ENCODE results near the gene ARHGAP18. TPM values are rescaled to one million over a fixed set of nuclear protein-coding genes. Genes with fewer than 3 reads are reported as not detected.

The ARHGAP18 gene
- total RNA-seq, 1 donor from 2014 or later: 3.8 TPM

GRCh38 chr6:129679758-129680157 is 30.2 kb downstream of the ARHGAP18 start:
- Mint-ChIP-seq H3K27me3 (no peaks in the 10 kb centered on the region), H3K27ac (no peak overlapping the region), H3K36me3 (ENCODE audit: low read depth) (peaks cover 8% of the 10 kb centered on the region), H3K4me1 (peaks cover 45% of the 10 kb centered on the region), H3K9me3 (peaks cover 3% of the 10 kb centered on the region), H3K4me3 (no peak overlapping the region)
- DNase-seq: no peak
- intact Hi-C loops (cut with micrococcal nuclease): loop anchor here (2.0 to 10.0 kb wide), 4 partner anchors 15 to 535 kb away; no protein-coding TSS in a partner anchor

GRCh38 chr6:129679275-129679674 is 30.7 kb downstream of the ARHGAP18 start:
- no peaks in the 10 kb centered on the region for H3K27me3 Mint-ChIP-seq
- H3K4me3 Mint-ChIP-seq: no peak overlapping the region
- intact Hi-C loops (cut with micrococcal nuclease): loop anchor here (10.0 kb wide), 2 partner anchors 54 to 456 kb away; no protein-coding TSS in a partner anchor
- peaks cover 42% of the 10 kb centered on the region for H3K4me1 Mint-ChIP-seq
- DNase-seq: no peak
- peaks cover 3% of the 10 kb centered on the region for H3K9me3 Mint-ChIP-seq
- H3K36me3 Mint-ChIP-seq (ENCODE audit: low read depth): peaks cover 8% of the 10 kb centered on the region
- H3K27ac Mint-ChIP-seq: no peak overlapping the region

DNA sequence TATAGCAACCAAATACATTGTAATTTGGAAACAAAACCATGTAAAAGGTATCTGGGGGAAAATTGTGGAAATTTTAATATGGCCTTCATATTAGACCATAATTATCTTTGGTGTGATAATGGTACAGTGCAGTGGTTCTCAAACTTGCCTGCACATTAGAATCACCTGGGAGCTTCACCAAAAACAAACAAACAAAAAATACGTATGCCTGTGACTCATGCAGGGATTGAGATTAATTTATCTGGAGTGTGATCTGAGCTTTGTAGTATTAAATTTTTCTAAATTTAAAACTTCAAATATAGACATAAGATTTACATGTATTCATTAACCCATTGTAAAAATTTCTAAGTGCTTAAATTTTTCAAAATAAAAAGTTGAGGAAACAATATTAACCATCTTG is 31.5 kb downstream of the ARHGAP18 start:
- no peak for DNase-seq
- Mint-ChIP-seq H3K4me3 (no peak overlapping the region), H3K27ac (no peak overlapping the region), H3K36me3 (ENCODE audit: low read depth) (peaks cover 8% of the 10 kb centered on the region), H3K4me1 (peaks cover 40% of the 10 kb centered on the region), H3K27me3 (no peaks in the 10 kb centered on the region), H3K9me3 (peaks cover 3% of the 10 kb centered on the region)
- intact Hi-C loops (cut with micrococcal nuclease): loop anchor here (10.0 kb wide), 2 partner anchors 54 to 456 kb away; no protein-coding TSS in a partner anchor

- H3K27ac Mint-ChIP-seq: no peak overlapping the region
- H3K4me1 Mint-ChIP-seq: peaks cover 43% of the 10 kb centered on the region
- intact Hi-C loops (cut with micrococcal nuclease): loop anchor here (10.0 kb wide), 2 partner anchors 53 to 457 kb away; no protein-coding TSS in a partner anchor
- peaks cover 8% of the 10 kb centered on the region for H3K36me3 Mint-ChIP-seq (ENCODE audit: low read depth)
- DNase-seq: no peak
- H3K9me3 Mint-ChIP-seq: peaks cover 3% of the 10 kb centered on the region
- no peaks in the 10 kb centered on the region for H3K27me3 Mint-ChIP-seq
- peak overlapping the region; percentile 4 for H3K4me3 Mint-ChIP-seq
These were observed 32.2 kb downstream of the ARHGAP18 start for GRCh38 chr6:129677620-129678325.

DNA sequence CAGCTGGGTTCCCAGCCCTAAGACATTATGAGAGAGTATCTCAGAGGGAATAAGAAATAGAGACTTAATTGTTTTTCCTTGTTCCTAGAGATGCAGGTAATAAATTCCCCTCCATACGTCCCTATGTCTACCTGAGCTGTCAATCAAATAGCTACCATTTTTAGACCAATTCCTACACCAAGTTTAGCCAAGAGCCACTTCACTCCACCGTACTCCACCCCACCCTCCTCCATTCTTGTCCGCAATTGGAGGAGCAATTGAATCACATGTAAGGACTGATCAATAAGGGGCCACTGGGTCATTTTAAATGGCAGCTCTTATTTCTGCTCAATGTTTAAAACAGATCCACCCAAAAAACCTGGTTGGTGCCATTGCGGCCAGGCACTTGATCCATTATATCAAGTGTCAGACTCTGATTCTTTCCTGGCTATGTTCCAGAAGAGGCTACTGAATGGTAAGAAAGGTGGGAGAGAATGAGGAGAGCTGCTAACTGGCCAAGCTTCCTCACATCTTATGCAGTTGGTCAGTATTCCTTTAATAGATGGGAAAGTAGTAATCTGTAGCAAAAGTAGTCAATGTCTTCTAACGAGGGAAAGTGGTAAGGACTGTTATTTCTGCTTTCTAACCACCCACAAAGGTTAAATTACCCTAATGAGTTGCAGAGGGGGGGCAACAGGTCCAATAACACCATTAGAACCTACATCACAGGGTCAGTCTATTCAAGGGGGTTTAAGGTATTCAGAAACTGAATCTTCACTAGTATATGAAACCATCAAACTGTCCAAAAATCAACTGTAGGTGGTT is 34.1 kb downstream of the ARHGAP18 start:
- Mint-ChIP-seq H3K27me3 (no peaks in the 10 kb centered on the region), H3K4me3 (no peak overlapping the region), H3K36me3 (ENCODE audit: low read depth) (peaks cover 8% of the 10 kb centered on the region), H3K27ac (no peak overlapping the region), H3K9me3 (peaks cover 3% of the 10 kb centered on the region), H3K4me1 (peaks cover 52% of the 10 kb centered on the region)
- intact Hi-C loops (cut with micrococcal nuclease): loop anchor here (10.0 kb wide), 2 partner anchors 51 to 459 kb away; no protein-coding TSS in a partner anchor
- DNase-seq: peak; percentile 52

DNA sequence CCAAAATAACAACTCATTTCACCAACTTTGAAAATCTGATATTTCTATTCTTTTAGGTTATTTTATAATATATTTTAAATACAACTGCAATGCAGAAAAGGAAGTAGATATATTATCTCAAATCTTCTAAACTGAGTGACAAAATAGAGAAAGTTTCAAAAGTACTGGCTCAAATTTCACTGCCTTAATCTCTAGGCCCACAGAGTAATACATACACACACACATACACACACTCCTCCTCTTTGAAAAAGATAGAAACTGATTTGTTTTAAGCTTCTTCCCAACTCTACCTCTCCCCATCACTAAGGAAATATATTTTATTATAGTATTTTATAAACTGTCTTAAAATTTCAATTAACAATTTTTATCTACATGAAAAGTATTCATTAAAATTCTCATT is 36.2 kb downstream of the ARHGAP18 start:
- H3K27me3 Mint-ChIP-seq: no peaks in the 10 kb centered on the region
- intact Hi-C loops (cut with micrococcal nuclease): loop anchor here (2.0 to 10.0 kb wide), 6 partner anchors 49 to 839 kb away; no protein-coding TSS in a partner anchor
- H3K27ac Mint-ChIP-seq: peak overlapping the region; percentile 90
- peaks cover 8% of the 10 kb centered on the region for H3K36me3 Mint-ChIP-seq (ENCODE audit: low read depth)
- H3K4me1 Mint-ChIP-seq: peaks cover 50% of the 10 kb centered on the region
- DNase-seq: no peak
- no peak overlapping the region for H3K4me3 Mint-ChIP-seq
- peaks cover 3% of the 10 kb centered on the region for H3K9me3 Mint-ChIP-seq

DNA sequence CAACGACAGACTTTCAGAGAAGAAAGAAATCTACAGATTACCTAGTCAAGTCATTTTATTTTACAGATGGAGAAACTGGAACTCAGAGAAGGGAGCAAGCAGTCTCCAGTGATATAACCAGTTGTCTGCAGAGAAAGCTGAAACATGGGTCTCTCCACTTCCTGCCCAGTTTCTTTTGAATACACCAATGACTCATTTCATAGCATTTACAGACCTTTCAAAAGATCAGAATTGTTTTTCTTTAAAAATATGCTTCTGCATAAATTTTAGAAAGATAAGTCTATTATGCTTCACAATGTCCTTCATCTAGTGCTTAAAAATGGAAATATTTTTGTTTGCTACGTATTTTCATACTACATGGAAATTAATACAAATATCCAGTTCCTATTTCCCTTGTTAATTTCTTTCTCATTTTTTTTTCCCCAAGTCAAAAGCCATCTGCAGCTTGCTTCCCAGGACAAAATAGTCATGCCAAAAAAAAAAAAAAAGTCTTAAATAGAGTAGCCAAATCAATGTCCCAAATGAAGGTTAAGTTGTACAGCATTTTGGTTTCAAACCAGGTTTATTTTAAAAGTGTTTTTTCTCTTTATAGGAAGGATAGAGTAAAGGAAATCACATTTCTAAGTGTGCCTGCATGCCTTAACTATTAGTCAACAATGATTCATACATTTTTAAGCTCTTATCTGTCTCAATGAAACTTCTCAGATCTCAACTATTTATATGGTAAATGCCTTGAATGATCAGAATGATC is 36.9 kb downstream of the ARHGAP18 start:
- H3K27ac Mint-ChIP-seq: peak overlapping the region; percentile 90
- no peaks in the 10 kb centered on the region for H3K27me3 Mint-ChIP-seq
- peak; percentile 76 for DNase-seq
- intact Hi-C loops (cut with micrococcal nuclease): loop anchor here (1.0 to 10.0 kb wide), 10 partner anchors 11 to 839 kb away; no protein-coding TSS in a partner anchor
- H3K9me3 Mint-ChIP-seq: peaks cover 3% of the 10 kb centered on the region
- peaks cover 49% of the 10 kb centered on the region for H3K4me1 Mint-ChIP-seq
- H3K36me3 Mint-ChIP-seq (ENCODE audit: low read depth): peaks cover 8% of the 10 kb centered on the region
- peak overlapping the region; percentile 79 for H3K4me3 Mint-ChIP-seq

DNA sequence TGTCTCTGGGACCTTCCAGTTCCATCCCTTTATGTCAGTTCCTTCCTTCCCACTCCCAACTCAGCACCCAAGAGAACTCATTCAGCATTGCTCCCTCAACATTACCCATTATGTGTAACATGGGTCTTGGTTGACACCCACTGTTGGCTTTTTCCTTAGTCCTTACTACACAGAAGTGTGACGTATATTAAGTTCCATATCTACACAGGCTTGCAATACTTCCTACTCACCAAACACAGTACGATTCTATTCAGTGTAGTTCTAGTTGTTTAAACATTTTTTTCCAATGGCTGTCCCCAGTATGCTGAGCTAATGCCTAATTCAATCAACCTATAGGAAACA is 37.7 kb downstream of the ARHGAP18 start:
- peaks cover 44% of the 10 kb centered on the region for H3K4me1 Mint-ChIP-seq
- peaks cover 3% of the 10 kb centered on the region for H3K9me3 Mint-ChIP-seq
- no peaks in the 10 kb centered on the region for H3K27me3 Mint-ChIP-seq

DNA sequence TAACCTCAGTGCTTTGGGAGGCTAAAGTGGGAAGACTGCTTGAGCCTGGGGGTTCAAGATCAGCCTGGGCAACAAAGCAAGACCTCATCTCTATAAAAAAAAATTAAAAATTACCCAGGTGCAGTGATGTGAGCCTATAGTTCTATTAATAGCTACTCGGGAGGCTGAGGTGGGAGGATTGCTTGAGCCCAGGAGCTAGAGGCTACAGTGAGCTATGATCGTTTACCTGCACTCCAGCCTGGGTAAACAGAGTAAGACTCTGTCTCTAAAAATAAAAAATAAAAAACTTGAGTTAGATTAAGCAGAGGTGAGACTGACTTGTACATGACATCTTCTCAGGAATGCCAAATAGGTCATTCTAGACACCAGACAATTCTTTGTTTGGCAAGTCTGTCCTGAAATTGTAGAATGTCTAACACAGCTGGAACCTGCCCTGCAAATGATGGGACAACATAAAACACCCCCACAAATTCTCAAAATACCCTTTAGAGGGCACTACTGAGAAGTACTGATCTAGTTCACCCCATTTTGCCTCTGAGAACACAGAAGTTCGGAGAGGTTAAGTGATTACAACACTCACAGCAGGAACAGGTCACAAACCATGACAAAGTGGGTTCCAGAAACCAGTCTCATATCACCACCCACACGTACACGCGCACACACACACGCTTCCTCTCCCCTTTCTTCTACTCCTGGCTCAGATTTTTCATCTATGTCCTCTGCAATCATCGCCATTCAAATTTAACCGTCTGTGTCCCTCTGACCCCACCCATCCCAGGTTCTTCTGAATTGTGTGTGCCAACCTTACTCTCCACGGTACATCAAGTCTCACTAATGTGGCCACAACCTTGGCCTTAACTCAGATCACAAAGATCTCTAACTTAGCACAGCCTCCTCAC is 38.3 kb downstream of the ARHGAP18 start:
- H3K27me3 Mint-ChIP-seq: no peaks in the 10 kb centered on the region
- H3K36me3 Mint-ChIP-seq (ENCODE audit: low read depth): peaks cover 8% of the 10 kb centered on the region
- intact Hi-C loops (cut with micrococcal nuclease): loop anchor here (1.0 to 10.0 kb wide), 11 partner anchors 13 to 841 kb away; no protein-coding TSS in a partner anchor
- peaks cover 45% of the 10 kb centered on the region for H3K4me1 Mint-ChIP-seq
- DNase-seq: peak; percentile 87
- peak overlapping the region; percentile 79 for H3K4me3 Mint-ChIP-seq
- H3K27ac Mint-ChIP-seq: peak overlapping the region; percentile 90
- H3K9me3 Mint-ChIP-seq: peaks cover 3% of the 10 kb centered on the region

More for the DNA sequence above, 37.7 kb downstream of the ARHGAP18 start:
- Mint-ChIP-seq H3K4me3 (peak overlapping the region; percentile 79), H3K27ac (peak overlapping the region; percentile 90), H3K36me3 (ENCODE audit: low read depth) (peaks cover 8% of the 10 kb centered on the region)
- intact Hi-C loops (cut with micrococcal nuclease): loop anchor here (1.0 to 10.0 kb wide), 10 partner anchors 12 to 840 kb away; no protein-coding TSS in a partner anchor
- no peak for DNase-seq

DNA sequence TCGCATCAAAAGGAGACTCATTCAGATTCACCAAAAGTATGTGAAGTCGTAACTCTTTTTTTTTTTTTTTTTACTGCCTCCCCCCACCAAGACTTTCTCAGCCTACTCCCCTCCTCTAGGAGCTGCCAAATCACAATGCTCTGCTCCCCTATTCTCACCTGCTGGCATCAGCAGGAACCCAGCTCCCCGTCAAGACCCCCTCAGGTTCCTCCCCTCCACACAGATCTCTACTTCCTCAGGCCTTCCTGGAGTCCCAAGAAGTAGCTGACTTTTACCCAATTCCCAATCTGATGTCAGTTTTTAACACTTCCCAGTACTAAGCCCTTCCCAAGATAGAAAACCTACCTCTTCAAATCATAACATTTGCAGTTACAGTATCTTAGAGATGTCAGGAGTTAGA is 39.3 kb downstream of the ARHGAP18 start:
- Mint-ChIP-seq H3K36me3 (ENCODE audit: low read depth) (peaks cover 3% of the 10 kb centered on the region), H3K9me3 (peaks cover 3% of the 10 kb centered on the region), H3K27ac (no peak overlapping the region), H3K27me3 (no peaks in the 10 kb centered on the region), H3K4me3 (no peak overlapping the region), H3K4me1 (peaks cover 51% of the 10 kb centered on the region)
- intact Hi-C loops (cut with micrococcal nuclease): loop anchor here (1.0 to 10.0 kb wide), 4 partner anchors 46 to 842 kb away; no protein-coding TSS in a partner anchor
- peak; percentile 50 for DNase-seq

DNA sequence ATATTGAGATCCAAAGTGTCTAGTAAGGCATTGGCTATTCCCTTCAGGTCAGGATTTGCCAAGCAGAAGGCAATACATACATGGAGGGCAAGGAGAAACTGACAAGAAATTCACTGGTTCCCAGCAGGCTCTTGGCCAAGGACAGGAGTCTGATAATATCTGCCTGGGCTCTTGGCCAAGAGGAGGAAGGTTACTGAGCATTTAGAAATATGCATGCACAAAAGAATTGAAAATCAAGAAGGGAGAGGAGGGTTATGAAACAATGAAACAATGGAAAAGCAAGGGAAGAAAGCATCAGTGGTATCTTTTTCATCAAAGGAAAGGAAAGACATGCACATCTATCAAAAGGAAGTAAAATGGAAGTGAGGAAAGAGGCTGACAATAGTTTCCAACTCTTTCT is 42.4 kb downstream of the ARHGAP18 start:
- DNase-seq: peak; percentile 50
- intact Hi-C loops (cut with micrococcal nuclease): no loop called here
- Mint-ChIP-seq H3K4me3 (no peak overlapping the region), H3K27ac (no peak overlapping the region), H3K4me1 (peaks cover 35% of the 10 kb centered on the region), H3K27me3 (no peaks in the 10 kb centered on the region), H3K36me3 (ENCODE audit: low read depth) (no peaks in the 10 kb centered on the region), H3K9me3 (no peaks in the 10 kb centered on the region)

DNA sequence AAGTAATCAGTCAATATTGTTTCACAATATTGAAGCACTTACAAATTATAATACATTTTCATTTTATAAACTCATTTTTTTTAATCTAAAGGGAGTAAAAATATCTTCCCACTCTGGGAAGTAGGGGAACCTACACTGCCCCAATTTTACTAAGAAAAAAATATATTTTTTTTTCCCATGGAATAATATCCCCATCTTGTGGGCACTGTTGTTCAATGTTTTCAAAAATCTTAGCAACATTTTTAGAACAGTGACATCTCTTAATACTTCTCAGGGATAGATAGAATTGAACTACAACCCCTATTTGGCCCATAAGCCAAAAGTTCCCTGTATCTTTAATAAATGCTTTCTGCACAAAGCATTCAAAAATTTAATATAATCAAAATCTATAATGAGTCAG is 42.9 kb downstream of the ARHGAP18 start:
- H3K27ac Mint-ChIP-seq: no peak overlapping the region
- H3K4me1 Mint-ChIP-seq: peaks cover 32% of the 10 kb centered on the region
- H3K4me3 Mint-ChIP-seq: no peak overlapping the region
- DNase-seq: no peak
- no peaks in the 10 kb centered on the region for H3K9me3 Mint-ChIP-seq
- no peaks in the 10 kb centered on the region for H3K36me3 Mint-ChIP-seq (ENCODE audit: low read depth)
- no peaks in the 10 kb centered on the region for H3K27me3 Mint-ChIP-seq
- intact Hi-C loops (cut with micrococcal nuclease): no loop called here

Measured in activated CD4-positive, alpha-beta T cell treated with anti-CD3 and anti-CD28 coated beads, Interleukin-2, amount 10 ng/mL, durations not matched to agents 24 days and 14 days (primary cell).